Brain microvascular endothelial cell (primary cell): ENCODE data around the gene ERN2.

Source experiments
- DNase-seq: peaks from one replicate; pipeline ENCODE4 v3.0.0-alpha.2; 2020
- H3K27ac ChIP-seq: fragments of 250-450 bp; sonication (Bioruptor Pico); 2 replicates; pipeline ENCODE4 v1.5.1; 2020; ENCODE audit warnings: mild to moderate bottlenecking, moderate library complexity
- H3K27me3 ChIP-seq: fragments of 250-450 bp; sonication (Bioruptor Pico); replicated peaks from 2 replicates; pipeline ENCODE4 v1.5.1; 2020; ENCODE audit warnings: mild to moderate bottlenecking
- H3K36me3 ChIP-seq: fragments of 250-450 bp; sonication (Bioruptor Pico); replicated peaks from 2 replicates; pipeline ENCODE4 v1.5.1; 2020; ENCODE audit warnings: mild to moderate bottlenecking
- H3K4me3 ChIP-seq: 2 replicates; pipeline ENCODE4 v1.5.1; 2011; ENCODE audit warnings: low read depth, mild to moderate bottlenecking, control low read depth, low read length, moderate library complexity
- in situ Hi-C: cut with HindIII; loops from 2 replicates; pipeline ENCODE4 v1.10.0; 2017; ENCODE audit warnings: low sequenced_read_pairs, low pct_ligation_motif_present
- TF ChIP-seq, protein P1 (sequence below): IDR thresholded peaks from 2 replicates; pipeline ENCODE4 v1.5.1; 2011; ENCODE audit warnings: low read depth, mild to moderate bottlenecking, moderate library complexity, low read length, control low read depth, inconsistent platforms; ENCODE audit errors: missing control alignments

Gene ERN2

GRCh38 chr16:23694265-23694643 lies 18.8 kb downstream of the ERN2 start:
- Histone ChIP-seq H3K27me3 (no peaks in the 10 kb centered on the region), H3K27ac (no peak overlapping the region), H3K36me3 (peaks cover 19% of the 10 kb centered on the region), H3K4me3 (peak overlapping the region; percentile 50)
- DNase-seq: no peak
- TF ChIP-seq, protein P1, sequence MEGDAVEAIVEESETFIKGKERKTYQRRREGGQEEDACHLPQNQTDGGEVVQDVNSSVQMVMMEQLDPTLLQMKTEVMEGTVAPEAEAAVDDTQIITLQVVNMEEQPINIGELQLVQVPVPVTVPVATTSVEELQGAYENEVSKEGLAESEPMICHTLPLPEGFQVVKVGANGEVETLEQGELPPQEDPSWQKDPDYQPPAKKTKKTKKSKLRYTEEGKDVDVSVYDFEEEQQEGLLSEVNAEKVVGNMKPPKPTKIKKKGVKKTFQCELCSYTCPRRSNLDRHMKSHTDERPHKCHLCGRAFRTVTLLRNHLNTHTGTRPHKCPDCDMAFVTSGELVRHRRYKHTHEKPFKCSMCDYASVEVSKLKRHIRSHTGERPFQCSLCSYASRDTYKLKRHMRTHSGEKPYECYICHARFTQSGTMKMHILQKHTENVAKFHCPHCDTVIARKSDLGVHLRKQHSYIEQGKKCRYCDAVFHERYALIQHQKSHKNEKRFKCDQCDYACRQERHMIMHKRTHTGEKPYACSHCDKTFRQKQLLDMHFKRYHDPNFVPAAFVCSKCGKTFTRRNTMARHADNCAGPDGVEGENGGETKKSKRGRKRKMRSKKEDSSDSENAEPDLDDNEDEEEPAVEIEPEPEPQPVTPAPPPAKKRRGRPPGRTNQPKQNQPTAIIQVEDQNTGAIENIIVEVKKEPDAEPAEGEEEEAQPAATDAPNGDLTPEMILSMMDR: no peak
- in situ Hi-C loops: no loop called here

DNA sequence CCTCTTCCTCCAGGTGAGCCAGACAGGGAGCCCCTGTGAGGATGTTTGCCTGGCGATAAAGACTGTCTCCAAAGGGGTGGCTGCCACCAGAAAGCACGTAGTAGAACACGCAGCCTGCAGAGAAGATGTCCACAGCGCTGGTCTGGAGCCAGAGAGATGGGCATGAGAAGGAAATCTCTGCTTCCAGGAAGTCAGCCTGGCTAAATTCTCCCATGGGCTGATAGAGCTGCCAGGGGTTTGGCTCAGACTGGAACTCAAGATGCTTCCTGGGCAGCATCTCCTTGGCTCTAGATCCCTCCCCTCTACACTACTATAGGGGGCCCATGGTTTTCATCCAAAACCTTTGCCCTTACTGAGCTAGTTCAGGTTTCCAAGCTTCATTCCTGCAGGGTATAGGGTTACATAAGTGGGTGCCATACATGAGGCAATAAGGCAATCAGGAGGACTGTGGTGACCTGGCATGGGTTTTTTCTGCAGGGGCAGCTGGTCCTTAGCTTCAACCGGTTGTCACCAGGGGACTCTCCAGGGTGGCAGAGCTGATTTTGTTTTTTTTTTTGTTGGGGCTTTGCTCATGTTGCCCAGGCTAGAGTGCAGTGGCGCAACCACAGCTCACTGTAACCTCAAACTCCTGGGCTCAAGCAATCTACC lies 20.7 kb downstream of the ERN2 start:
- H3K27ac ChIP-seq: no peak overlapping the region
- no peaks in the 10 kb centered on the region for H3K27me3 ChIP-seq
- H3K4me3 ChIP-seq: no peak overlapping the region
- DNase-seq: no peak
- TF ChIP-seq, protein P1: no peak
- peaks cover 32% of the 10 kb centered on the region for H3K36me3 ChIP-seq
- in situ Hi-C loops: no loop called here

DNA sequence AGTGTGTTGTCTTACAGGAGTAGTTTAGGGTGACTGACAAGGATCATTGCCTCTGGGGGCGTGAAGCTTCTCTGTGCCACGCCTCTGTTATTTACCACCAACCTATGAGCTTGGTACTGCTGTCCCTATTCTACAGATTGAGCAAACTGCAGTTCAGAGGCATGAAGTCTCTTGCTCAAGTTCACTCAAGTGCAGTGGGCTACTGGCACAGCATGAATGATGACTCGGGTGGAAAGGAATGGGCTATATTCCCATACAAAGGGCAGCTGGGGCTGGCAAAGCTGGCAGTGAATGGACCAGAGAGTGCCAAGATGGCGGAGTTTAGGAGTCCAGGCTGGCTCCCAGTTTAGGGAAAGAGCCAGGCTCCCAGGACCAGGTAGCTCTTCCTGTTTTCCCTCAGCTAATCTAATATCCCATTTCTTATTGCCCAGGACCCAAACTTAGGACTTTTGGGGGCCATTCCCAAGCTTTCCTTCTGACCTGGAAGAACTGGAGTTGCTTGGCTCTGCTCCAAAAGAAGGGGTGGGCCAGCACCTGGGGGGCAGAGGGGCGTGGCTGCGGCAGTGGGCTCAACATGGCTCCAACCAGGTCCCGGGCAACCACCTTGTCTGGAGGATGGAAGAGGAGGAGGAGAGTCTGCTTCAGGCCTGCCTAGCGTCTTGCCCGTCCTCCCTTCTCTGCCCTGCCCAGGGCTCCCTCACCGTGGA lies 21.4 kb downstream of the ERN2 start:
- Histone ChIP-seq H3K36me3 (peaks cover 37% of the 10 kb centered on the region), H3K27me3 (no peaks in the 10 kb centered on the region), H3K4me3 (no peak overlapping the region), H3K27ac (no peak overlapping the region)
- in situ Hi-C loops: no loop called here
- TF ChIP-seq, protein P1: no peak
- no peak for DNase-seq

- no peaks in the 10 kb centered on the region for H3K27me3 ChIP-seq
- DNase-seq: no peak
- H3K27ac ChIP-seq: no peak overlapping the region
- TF ChIP-seq, protein P1: no peak
- no peak overlapping the region for H3K4me3 ChIP-seq
- in situ Hi-C loops: no loop called here
- H3K36me3 ChIP-seq: peaks cover 37% of the 10 kb centered on the region
Observed at GRCh38 chr16:23690771-23691482, 22.1 kb downstream of the ERN2 start.

DNA sequence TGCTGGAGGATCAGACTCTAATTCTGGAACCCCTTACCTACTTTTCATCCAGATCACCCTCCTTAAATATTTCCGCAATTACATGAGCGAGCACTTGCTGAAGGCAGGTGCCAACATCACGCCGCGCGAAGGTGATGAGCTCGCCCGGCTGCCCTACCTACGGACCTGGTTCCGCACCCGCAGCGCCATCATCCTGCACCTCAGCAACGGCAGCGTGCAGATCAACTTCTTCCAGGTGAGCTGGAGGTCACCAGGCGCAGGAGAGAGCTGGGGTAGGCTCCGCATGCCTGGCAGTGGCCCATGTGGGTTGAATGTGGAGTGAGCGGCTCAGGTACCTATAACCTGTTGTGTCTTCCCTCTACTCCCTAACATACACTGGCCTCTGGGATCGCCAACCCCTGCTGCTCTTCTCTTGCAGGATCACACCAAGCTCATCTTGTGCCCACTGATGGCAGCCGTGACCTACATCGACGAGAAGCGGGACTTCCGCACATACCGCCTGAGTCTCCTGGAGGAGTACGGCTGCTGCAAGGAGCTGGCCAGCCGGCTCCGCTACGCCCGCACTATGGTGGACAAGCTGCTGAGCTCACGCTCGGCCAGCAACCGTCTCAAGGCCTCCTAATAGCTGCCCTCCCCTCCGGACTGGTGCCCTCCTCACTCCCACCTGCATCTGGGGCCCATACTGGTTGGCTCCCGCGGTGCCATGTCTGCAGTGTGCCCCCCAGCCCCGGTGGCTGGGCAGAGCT lies 23.4 kb downstream of the ERN2 start:
- TF ChIP-seq, protein P1: no peak
- Histone ChIP-seq H3K4me3 (no peak overlapping the region), H3K27ac (no peak overlapping the region), H3K36me3 (peaks cover 37% of the 10 kb centered on the region), H3K27me3 (no peaks in the 10 kb centered on the region)
- no peak for DNase-seq
- in situ Hi-C loops: no loop called here
